ENCODE results near the gene ECT2. TPM values are rescaled to one million over a fixed set of nuclear protein-coding genes. Genes with fewer than 3 reads are reported as not detected.

ECT2 gene
- total RNA-seq, 2 experiments from 2014 or later: 27.1 to 29.8 TPM

- ATAC-seq (no peak), DNase-seq (no peak)
- H3K9me3 Mint-ChIP-seq: no peaks in the 10 kb centered on the region
- peaks cover 8% of the 10 kb centered on the region for H3K4me1 Mint-ChIP-seq (ENCODE audit: low read depth)
- no peaks in the 10 kb centered on the region for H3K27me3 Mint-ChIP-seq
- POLR2A ChIA-PET: interaction anchor here (0.6 to 1.4 kb wide), 2 partner anchors 9 to 17 kb away, joined by 3 read pairs; no protein-coding TSS in a partner anchor
- no peak overlapping the region for H3K4me3 Mint-ChIP-seq
- peaks cover 60% of the 10 kb centered on the region for H3K36me3 Mint-ChIP-seq (ENCODE audit: low read depth)
- intact Hi-C loops (cut with micrococcal nuclease): no loop called here
- TF ChIP-seq, protein P1, sequence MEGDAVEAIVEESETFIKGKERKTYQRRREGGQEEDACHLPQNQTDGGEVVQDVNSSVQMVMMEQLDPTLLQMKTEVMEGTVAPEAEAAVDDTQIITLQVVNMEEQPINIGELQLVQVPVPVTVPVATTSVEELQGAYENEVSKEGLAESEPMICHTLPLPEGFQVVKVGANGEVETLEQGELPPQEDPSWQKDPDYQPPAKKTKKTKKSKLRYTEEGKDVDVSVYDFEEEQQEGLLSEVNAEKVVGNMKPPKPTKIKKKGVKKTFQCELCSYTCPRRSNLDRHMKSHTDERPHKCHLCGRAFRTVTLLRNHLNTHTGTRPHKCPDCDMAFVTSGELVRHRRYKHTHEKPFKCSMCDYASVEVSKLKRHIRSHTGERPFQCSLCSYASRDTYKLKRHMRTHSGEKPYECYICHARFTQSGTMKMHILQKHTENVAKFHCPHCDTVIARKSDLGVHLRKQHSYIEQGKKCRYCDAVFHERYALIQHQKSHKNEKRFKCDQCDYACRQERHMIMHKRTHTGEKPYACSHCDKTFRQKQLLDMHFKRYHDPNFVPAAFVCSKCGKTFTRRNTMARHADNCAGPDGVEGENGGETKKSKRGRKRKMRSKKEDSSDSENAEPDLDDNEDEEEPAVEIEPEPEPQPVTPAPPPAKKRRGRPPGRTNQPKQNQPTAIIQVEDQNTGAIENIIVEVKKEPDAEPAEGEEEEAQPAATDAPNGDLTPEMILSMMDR (IDR thresholded peaks at IDR 0.05): no peak
- CTCF ChIA-PET: interaction anchor here (1.6 kb wide), 1 partner anchor 20 kb away, joined by 5 read pairs; the partner anchor contains the start of gene ECT2
- H3K27ac Mint-ChIP-seq: no peak overlapping the region
These were observed 19.9 kb downstream of the ECT2 start for GRCh38 chr3:172770382-172770781.

DNA sequence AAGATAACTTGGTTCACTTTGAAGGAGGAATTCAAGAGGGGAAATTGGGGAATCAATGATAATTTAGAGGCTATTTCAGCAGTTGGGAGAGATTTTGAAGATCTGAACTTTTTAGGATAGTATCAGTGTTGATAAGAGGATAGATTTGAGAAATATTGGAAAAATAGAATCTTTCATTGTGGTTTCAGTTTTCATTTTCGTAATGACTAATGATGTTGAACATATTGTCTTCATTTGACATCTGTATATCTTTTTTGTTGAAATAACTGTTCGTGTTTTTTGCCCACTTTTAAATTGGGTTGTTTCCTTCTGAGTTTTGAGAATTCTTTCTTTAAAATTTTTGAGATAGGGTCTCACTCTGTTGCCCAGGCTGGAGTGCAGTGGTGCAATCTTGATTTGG, 21.1 kb downstream of the ECT2 start:
- CTCF ChIA-PET: interaction anchor here (1.6 kb wide), 1 partner anchor 22 kb away, joined by 5 read pairs; the partner anchor contains the start of gene ECT2
- DNase-seq (no peak), ATAC-seq (no peak)
- H3K4me3 Mint-ChIP-seq: no peak overlapping the region
- H3K9me3 Mint-ChIP-seq: no peaks in the 10 kb centered on the region
- H3K4me1 Mint-ChIP-seq (ENCODE audit: low read depth): peaks cover 8% of the 10 kb centered on the region
- POLR2A ChIA-PET: interaction anchor here (1.2 kb wide), 1 partner anchor 21 kb away, joined by 3 read pairs; the partner anchor contains the start of gene ECT2
- TF ChIP-seq, protein P1 (IDR thresholded peaks at IDR 0.05): no peak
- H3K36me3 Mint-ChIP-seq (ENCODE audit: low read depth): peaks cover 59% of the 10 kb centered on the region
- no peak overlapping the region for H3K27ac Mint-ChIP-seq
- no peaks in the 10 kb centered on the region for H3K27me3 Mint-ChIP-seq
- intact Hi-C loops (cut with micrococcal nuclease): no loop called here

DNA sequence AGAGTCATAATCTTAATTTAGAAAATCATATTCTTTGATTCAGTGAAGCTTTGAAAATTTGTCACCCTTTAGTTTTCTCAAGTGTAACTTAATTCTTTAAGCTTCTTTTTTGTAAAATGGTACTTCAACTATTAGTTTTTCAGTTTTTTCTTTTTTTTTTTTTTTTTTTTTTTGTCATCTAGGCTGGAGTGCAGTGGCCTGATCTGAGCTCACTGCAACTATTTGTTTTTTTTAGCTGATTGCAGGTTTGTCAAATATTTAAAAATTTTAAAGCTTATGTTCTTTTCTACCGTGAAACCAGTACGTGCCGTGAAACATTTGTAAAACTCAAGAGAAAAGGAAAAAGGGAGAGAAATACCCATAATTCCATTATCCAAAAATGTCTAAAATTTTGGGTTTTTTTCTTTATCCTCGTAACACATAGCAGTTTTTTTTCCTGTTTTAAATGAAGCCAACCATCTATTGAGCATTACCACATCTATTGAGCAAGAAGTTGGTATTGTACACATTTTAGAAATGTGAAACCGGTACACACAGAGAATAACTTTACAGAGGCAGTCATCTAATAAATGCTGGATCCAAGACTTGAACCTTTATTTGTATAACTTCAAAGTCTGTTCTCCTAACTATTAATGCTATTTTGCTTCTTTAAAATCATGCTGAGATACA, 25.7 kb downstream of the ECT2 start:
- TF ChIP-seq, protein P1 (IDR thresholded peaks at IDR 0.05): no peak
- no peaks in the 10 kb centered on the region for H3K27me3 Mint-ChIP-seq
- ChIA-PET POLR2A (no interaction called here), CTCF (no interaction called here)
- ATAC-seq (no peak), DNase-seq (no peak)
- H3K4me3 Mint-ChIP-seq: no peak overlapping the region
- H3K27ac Mint-ChIP-seq: no peak overlapping the region
- intact Hi-C loops (cut with micrococcal nuclease): no loop called here
- H3K36me3 Mint-ChIP-seq (ENCODE audit: low read depth): peaks cover 46% of the 10 kb centered on the region
- no peaks in the 10 kb centered on the region for H3K9me3 Mint-ChIP-seq
- peaks cover 11% of the 10 kb centered on the region for H3K4me1 Mint-ChIP-seq (ENCODE audit: low read depth)

- Mint-ChIP-seq H3K27ac (no peak overlapping the region), H3K9me3 (no peaks in the 10 kb centered on the region), H3K27me3 (no peaks in the 10 kb centered on the region), H3K36me3 (ENCODE audit: low read depth) (peaks cover 37% of the 10 kb centered on the region), H3K4me1 (ENCODE audit: low read depth) (peaks cover 4% of the 10 kb centered on the region), H3K4me3 (no peak overlapping the region)
- POLR2A ChIA-PET: no interaction called here
- no peak for DNase-seq
- intact Hi-C loops (cut with micrococcal nuclease): no loop called here
- CTCF ChIA-PET: no interaction called here
- TF ChIP-seq, protein P1 (IDR thresholded peaks at IDR 0.05): no peak
- no peak for ATAC-seq
These were observed 27.4 kb downstream of the ECT2 start for GRCh38 chr3:172777901-172778300.

GRCh38 chr3:172782235-172782634, 31.7 kb downstream of the ECT2 start:
- peaks cover 8% of the 10 kb centered on the region for H3K36me3 Mint-ChIP-seq (ENCODE audit: low read depth)
- intact Hi-C loops (cut with micrococcal nuclease): no loop called here
- CTCF ChIA-PET: no interaction called here
- no peak for DNase-seq
- TF ChIP-seq, protein P1 (IDR thresholded peaks at IDR 0.05): no peak
- no peaks in the 10 kb centered on the region for H3K27me3 Mint-ChIP-seq
- H3K4me3 Mint-ChIP-seq: no peak overlapping the region
- no peaks in the 10 kb centered on the region for H3K9me3 Mint-ChIP-seq
- ATAC-seq: no peak
- POLR2A ChIA-PET: no interaction called here
- H3K27ac Mint-ChIP-seq: no peak overlapping the region
- peaks cover 4% of the 10 kb centered on the region for H3K4me1 Mint-ChIP-seq (ENCODE audit: low read depth)
